ENCODE data around the gene WDR90.

Gene WDR90

DNA sequence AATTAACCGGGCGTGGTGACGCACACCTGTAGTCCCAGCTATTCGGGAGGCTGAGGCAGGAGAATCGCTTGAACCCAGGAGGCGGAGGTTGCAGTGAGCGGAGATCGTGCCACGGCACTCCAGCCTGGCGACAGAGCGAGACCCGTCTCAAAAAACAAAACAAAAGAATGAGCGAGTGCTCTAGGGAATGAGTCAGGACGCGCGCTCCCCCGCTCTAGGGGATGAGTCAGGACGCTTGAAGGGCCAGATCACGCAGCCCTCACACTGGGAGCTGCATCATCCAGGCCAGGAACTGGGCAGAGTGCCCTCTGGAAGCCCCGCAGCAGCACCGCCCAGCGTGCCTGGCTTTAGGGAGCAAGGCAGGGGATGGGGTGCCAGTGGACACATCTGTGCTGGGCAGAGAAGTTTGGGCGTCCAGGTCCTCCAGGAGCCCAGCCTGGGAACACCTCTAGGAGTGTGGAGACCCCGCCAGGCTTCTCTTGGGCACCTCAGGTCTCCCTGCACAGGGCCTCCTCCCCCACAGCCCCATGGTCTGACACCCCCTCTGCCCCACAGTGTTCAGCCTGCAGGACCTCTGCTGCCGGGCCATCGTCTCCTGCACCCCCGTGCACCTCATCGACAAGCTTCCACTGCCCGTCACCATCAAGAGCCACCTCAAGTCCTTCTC, 22.2 kb upstream of the WDR90 start:
- DNase-seq = no peak

DNA sequence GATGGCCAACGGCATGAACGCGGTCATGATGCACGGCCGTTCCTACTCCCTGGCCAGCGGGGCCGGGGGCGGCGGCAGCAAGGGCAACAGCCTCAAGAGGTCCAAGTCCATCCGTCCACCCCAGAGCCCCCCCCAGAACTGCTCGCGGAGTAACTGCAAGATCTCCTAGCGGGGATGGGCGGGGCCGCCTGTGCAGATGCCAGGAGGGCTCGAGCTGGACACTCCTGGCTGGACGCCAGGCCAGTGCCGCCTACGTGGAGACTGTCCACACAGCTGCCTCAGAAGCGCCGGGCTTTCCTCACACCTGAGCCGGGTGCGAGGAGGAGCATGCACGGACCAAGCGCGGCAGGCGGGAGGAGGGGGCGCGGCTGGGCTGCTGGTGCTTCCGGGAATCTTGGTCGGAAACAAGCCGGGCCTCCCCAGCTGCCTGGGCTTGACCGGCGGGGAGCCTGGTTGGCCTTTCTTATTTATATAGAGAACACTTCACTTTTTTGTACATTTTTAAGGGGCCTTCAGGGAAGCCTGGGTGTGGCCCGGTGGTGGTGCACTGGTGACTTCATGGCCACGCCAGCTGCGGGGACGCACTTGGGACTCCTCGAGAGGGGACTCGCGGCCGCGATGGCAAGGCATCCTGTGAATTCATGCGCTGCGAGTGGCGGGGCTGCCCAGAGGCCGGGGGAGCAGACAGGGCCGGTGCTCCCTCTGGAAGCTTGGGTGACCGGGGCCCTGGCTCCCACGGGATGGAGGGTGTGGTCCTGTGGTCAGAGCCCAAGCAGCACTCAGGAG, 21.5 kb upstream of the WDR90 start:
- no peak for DNase-seq

- DNase-seq = no peak
Measured at GRCh38 chr16:628321-629061, 20.7 kb upstream of the WDR90 start.

DNA sequence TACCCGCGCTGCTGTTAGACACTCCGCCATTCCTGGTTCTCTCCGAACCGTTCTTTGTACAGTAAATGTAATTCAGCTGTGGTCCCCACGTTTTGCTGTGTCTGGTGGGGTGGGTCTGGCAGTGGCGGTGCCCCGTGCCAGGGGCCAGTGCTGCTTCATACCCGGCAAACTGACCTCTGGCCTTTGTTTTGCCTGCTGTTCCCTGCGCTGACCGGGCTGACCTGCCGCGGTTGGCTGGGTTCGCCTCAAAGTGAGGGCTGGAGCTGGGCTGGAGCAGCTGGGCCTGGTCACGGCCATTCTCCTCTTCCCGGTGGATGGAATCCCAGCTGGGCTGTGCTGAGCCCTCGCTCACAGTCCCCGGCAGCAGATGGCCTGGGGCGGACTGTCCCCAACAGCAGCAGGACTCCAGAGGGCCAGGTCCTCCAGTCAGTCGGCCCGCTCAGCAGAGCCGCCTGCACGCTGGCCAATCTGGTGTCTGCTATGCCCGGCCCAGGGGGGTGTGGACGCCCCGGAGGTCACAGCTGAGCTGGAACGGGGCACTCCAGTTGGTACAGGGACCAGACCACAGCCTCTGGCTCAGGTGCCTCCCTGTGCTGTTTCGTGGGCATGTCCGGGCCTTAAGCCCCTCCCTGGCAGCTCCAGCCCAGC, 19.9 kb upstream of the WDR90 start:
- no peak for DNase-seq

- DNase-seq = no peak
Measured at GRCh38 chr16:629833-630248, 19.3 kb upstream of the WDR90 start.

GRCh38 chr16:630249-630814, 18.8 kb upstream of the WDR90 start:
- no peak for DNase-seq

- peak; percentile 24 for DNase-seq
Measured at GRCh38 chr16:630815-631405, 18.3 kb upstream of the WDR90 start, which contains the start of gene WFIKKN1. Gene WFIKKN1, plus strand, starts transcription at chr16:630985. Its CDS starts 269 bp downstream, at chr16:631254.

DNA sequence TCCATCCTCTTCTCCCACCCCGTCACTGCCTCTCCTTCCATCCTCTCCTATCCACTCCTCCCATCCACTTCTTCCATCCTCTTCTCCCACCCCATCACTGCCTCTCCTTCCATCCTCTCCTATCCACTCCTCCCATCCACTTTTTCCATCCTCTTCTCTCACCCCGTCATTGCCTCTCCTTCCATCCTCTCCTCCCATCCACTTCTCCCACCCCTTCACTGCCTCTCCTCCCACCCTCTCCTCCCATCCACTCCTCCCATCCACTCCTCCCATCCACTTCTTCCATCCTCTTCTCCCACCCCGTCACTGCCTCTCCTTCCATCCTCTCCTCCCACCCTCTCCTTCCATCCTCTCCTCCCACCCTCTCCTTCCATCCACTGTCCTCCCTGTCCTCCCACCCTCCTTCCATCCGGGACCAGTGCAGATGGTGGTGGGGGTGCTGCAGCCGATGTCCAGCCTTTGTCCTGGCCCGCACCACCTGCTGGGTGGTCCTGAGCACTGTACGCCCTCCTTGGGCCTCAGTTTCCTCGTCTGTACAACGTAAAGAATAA, 17.3 kb upstream of the WDR90 start:
- DNase-seq = no peak

- DNase-seq = no peak
Measured at GRCh38 chr16:632486-633335, 16.5 kb upstream of the WDR90 start.

- DNase-seq = no peak
Measured at GRCh38 chr16:633336-634050, 15.7 kb upstream of the WDR90 start.

- no peak for DNase-seq
Measured at GRCh38 chr16:634051-634670, 15.0 kb upstream of the WDR90 start.

DNA sequence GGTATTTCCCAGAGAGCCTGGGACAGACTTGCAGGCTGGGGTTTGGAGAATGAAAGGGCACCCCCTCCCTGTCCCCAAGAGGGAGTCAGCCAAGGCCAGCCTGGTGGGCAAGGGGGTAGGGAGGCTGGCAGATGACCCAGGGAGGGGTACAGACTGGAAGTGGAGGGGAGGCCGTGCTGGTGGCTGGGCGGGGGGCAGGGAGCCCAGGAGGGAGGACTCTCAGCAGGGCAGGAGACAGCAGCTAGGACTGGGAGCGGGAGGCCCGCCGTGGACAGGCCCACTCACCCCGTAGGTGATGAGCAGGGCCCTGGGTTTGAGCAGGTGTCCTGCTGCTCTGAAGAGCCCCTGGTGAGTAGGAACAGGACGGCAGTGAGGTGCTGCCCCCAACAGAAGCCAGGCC, 14.2 kb upstream of the WDR90 start:
- DNase-seq = no peak

GRCh38 chr16:635573-636205, 13.5 kb upstream of the WDR90 start:
- DNase-seq = peak; percentile 27

- peak; percentile 98 for DNase-seq
Measured at GRCh38 chr16:636206-637080, 12.7 kb upstream of the WDR90 start, which contains the start of gene METTL26. Gene METTL26, minus strand, starts transcription at chr16:636305. Its CDS starts 15 bp downstream, at chr16:636290.

DNA sequence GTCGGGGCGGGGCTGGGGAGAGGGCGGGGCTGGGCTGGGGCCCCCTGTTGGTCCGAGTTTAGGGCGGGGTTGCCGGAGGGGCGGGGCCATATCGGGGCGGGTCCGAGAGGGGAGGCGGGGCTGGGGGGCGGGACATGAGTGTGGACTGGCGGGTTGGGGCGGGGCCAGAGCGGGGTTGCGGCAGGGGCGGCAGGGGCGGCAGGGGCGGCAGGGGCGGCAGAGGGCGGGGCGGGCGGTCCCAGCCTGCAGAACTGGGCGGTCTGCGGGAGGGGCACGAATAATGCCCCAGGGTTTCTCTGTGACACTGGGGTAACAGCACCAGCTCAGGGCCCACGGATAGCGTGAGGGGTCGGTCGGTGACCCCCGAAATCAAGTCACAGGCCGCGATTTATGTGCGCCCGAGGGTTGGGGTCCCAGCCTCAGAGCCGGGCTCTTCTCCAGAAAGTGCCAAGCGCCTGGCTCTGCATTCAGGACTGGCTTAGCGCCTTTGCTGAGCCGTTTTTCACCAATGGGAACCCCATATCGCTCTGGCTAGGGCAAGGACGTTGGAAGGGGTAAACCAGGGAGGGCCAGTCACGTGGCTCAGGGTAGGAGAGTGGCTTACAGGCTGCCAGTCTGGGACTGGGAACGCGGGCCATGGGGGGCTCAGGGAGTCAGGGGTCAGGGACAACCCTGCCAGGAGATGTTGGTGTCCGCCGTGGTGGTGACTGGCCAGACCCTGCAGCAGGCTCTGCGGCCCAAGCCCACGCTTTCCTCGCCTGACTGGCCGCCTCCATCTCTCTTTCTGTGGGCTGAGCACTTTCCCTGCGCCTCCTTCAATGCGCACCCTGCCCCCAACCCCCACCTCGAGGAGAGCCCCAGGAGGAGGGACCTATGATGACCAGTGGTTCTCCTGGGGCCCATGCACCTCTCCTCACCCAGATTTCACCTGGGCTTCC, 11.8 kb upstream of the WDR90 start:
- DNase-seq = peak; percentile 95

DNA sequence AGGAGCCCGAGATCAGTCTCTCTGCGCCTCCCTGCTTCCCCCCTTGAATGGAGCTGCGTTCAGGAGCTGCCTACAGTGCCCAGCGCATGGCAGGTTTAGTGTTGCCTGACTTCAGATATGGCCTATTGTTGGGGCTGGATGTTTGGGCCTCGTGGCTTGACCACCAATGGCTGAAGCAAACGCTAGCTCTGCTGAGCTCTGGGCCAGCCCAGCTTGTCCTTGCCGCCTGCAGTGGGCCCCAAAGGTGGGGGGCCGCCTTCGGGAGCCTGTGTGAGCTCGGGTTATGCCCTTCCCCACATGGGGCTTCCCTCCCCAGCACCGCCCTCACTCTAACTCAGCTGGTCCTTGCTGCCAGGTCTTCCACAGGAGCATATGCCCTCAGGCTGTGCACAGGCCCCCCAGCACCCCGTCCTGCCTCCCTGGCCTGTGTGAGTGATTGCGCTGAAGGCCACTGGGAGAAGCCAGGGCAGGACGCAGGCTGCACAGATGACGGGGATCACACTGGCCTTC, 11.1 kb upstream of the WDR90 start:
- DNase-seq = no peak

GRCh38 chr16:638836-639235, 10.3 kb upstream of the WDR90 start:
- no peak for DNase-seq
